Keratinocyte (primary cell): Measurements from ENCODE around the gene RABL2B.

Experiments used
- EZH2 ChIP-seq: IDR thresholded peaks from one replicate; pipeline ENCODE4 v1.6.1; 2012; ENCODE audit warnings: inconsistent platforms, mild to moderate bottlenecking, low read length, moderate library complexity
- TF ChIP-seq, protein P1 (sequence below), 3 experiments: IDR thresholded peaks in 1 of 3; conservative IDR thresholded peaks in 1 of 3; optimal IDR thresholded peaks in 1 of 3; 2 replicates in 2 of 3; 3 replicates in 1 of 3; pipeline versions ENCODE3 to v1.5.1; 2011; ENCODE audit warnings: low read length in 3 of 3, mild to moderate bottlenecking in 3 of 3, moderate library complexity in 2 of 3, control low read depth in 1 of 3, inconsistent platforms in 1 of 3; ENCODE audit not compliant: insufficient read depth in 2 of 3; ENCODE audit errors: extremely low read depth in 1 of 3

GRCh38 chr22:50717709-50718351, 65.6 kb downstream of the RABL2B start:
- TF ChIP-seq, protein P1, sequence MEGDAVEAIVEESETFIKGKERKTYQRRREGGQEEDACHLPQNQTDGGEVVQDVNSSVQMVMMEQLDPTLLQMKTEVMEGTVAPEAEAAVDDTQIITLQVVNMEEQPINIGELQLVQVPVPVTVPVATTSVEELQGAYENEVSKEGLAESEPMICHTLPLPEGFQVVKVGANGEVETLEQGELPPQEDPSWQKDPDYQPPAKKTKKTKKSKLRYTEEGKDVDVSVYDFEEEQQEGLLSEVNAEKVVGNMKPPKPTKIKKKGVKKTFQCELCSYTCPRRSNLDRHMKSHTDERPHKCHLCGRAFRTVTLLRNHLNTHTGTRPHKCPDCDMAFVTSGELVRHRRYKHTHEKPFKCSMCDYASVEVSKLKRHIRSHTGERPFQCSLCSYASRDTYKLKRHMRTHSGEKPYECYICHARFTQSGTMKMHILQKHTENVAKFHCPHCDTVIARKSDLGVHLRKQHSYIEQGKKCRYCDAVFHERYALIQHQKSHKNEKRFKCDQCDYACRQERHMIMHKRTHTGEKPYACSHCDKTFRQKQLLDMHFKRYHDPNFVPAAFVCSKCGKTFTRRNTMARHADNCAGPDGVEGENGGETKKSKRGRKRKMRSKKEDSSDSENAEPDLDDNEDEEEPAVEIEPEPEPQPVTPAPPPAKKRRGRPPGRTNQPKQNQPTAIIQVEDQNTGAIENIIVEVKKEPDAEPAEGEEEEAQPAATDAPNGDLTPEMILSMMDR (optimal IDR thresholded peaks at IDR 0.05 in 1 of 3, IDR thresholded peaks at IDR 0.05 in 1 of 3, conservative IDR thresholded peaks at IDR 0.05 in 1 of 3; ENCODE audit: extremely low read depth in 1 of 3, insufficient read depth in 2 of 3, low read length in 3 of 3): no peak
- no peak for TF ChIP-seq EZH2
